Measurements from ENCODE around the gene KLB.

KLB gene

DNA sequence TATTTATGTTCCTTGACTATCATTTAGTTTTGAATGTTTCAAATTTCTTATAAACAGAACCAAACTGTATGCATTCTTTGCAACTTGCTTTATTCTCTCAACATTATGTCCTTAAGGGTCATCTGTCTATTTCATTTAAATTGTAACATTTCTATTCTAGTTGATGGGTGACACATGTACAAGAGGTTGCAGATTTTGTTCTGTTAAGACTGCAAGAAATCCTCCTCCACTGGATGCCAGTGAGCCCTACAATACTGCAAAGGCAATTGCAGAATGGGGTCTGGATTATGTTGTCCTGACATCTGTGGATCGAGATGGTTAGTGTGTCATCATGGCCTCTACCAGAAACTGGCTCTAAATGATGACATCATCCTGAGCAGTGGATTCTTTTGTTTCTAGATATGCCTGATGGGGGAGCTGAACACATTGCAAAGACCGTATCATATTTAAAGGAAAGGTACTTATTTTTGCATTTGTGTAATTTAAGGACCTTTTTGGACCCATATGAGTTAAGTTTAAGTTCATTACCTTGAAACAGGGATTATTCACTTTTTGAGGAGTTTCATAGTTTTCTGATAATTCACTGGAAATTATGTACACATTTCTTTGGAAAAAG, 58.3 kb downstream of the KLB start:
- Histone ChIP-seq H3K9me3 (ENCODE audit: insufficient read depth, low read length) (no peaks in the 10 kb centered on the region), H3K9ac (ENCODE audit: insufficient read length, low read depth) (no peak overlapping the region), H3K4me1 (ENCODE audit: insufficient read depth, insufficient read length) (no peaks in the 10 kb centered on the region), H3K4me3 (ENCODE audit: insufficient read length, low read depth) (no peak overlapping the region), H3K36me3 (ENCODE audit: insufficient read depth, insufficient read length, low read length) (peaks cover 61% of the 10 kb centered on the region), H3K27me3 (ENCODE audit: insufficient read depth, insufficient read length) (no peaks in the 10 kb centered on the region)
- TF ChIP-seq SUZ12 (IDR thresholded peaks at IDR 0.05; ENCODE audit: extremely low read depth, insufficient read depth, insufficient read length) (no peak), ZNF274 (IDR thresholded peaks at IDR 0.05; ENCODE audit: low read depth, low read length) (no peak), YY1 (IDR thresholded peaks at IDR 0.05; ENCODE audit: insufficient read depth, insufficient read length) (no peak)
- no peak for DNase-seq (ENCODE audit: low read depth, low spot score)

DNA sequence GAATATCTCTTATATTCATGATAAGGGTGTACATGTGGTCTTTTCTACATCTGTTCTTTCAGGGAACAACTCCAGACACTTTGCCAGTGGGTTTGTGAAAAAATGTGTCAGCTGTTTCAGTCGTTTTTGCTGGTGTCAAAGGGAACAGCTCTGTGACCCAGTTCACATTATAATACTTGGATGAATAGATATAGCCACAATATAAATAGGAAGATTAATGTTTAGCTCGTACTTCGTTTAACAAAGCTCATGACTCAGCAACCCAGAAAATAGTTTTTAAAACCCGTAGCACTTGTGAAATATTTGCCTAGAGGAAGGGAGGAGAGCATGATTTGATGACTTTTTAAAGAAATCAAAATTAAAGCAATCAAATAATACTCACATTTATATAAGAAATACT, 60.0 kb downstream of the KLB start:
- TF ChIP-seq YY1 (IDR thresholded peaks at IDR 0.05; ENCODE audit: insufficient read depth, insufficient read length) (no peak), SUZ12 (IDR thresholded peaks at IDR 0.05; ENCODE audit: extremely low read depth, insufficient read depth, insufficient read length) (no peak), ZNF274 (IDR thresholded peaks at IDR 0.05; ENCODE audit: low read depth, low read length) (no peak)
- no peak for DNase-seq (ENCODE audit: low read depth, low spot score)
- no peak overlapping the region for H3K9ac ChIP-seq (ENCODE audit: insufficient read length, low read depth)
- no peaks in the 10 kb centered on the region for H3K27me3 ChIP-seq (ENCODE audit: insufficient read depth, insufficient read length)
- H3K36me3 ChIP-seq (ENCODE audit: insufficient read depth, insufficient read length, low read length): peaks cover 57% of the 10 kb centered on the region
- no peaks in the 10 kb centered on the region for H3K4me1 ChIP-seq (ENCODE audit: insufficient read depth, insufficient read length)
- no peaks in the 10 kb centered on the region for H3K9me3 ChIP-seq (ENCODE audit: insufficient read depth, low read length)
- no peak overlapping the region for H3K4me3 ChIP-seq (ENCODE audit: insufficient read length, low read depth)

DNA sequence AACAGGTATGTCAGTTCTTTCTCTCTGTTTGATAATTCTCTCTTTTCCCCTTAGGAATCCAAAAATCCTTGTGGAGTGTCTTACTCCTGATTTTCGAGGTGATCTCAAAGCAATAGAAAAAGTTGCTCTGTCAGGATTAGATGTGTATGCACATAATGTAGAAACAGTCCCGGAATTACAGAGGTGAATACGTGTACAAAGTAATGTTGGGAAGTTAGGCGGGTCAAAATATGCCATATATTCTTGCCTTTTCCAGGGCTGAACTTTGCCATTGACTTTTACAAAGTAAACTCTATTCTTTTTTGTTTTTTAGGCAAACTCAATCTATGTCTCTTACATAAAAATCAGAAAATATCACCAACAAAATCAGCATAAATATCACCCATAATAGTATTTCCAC, 60.7 kb downstream of the KLB start:
- H3K9me3 ChIP-seq (ENCODE audit: insufficient read depth, low read length): no peaks in the 10 kb centered on the region
- no peak overlapping the region for H3K4me3 ChIP-seq (ENCODE audit: insufficient read length, low read depth)
- H3K4me1 ChIP-seq (ENCODE audit: insufficient read depth, insufficient read length): no peaks in the 10 kb centered on the region
- H3K27me3 ChIP-seq (ENCODE audit: insufficient read depth, insufficient read length): no peaks in the 10 kb centered on the region
- H3K9ac ChIP-seq (ENCODE audit: insufficient read length, low read depth): no peak overlapping the region
- TF ChIP-seq SUZ12 (IDR thresholded peaks at IDR 0.05; ENCODE audit: extremely low read depth, insufficient read depth, insufficient read length): no peak
- TF ChIP-seq YY1 (IDR thresholded peaks at IDR 0.05; ENCODE audit: insufficient read depth, insufficient read length): no peak
- TF ChIP-seq ZNF274 (IDR thresholded peaks at IDR 0.05; ENCODE audit: low read depth, low read length): no peak
- DNase-seq (ENCODE audit: low read depth, low spot score): no peak
- peaks cover 55% of the 10 kb centered on the region for H3K36me3 ChIP-seq (ENCODE audit: insufficient read depth, insufficient read length, low read length)

DNA sequence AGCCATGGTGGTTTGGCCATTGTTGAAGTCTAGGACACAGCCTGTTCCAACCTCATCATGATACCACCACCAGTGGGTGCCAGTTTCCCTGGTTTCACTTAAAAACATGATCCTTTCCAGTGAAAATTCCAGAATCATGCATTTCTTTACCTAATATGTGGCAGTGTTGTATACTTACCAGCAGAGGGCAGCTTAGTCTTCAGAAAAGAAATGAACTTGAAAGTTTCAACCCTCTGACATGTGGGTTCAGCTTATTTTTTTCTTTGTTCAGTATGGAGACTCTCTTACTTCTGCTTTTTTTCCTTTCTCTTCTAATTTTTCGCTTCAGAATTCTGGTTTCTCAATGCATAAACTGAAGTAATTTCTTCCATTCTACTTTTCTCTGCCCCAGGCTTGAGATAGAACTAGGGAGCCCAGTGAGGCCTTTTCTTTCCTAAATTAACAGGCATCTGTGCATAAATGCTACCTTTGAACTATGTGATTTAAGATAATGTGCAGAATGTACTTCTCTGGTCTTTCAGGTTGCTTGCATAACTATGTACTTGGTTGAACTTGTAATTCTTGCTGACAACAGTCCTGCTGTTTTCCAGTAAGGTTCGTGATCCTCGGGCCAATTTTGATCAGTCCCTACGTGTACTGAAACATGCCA, 62.8 kb downstream of the KLB start:
- no peaks in the 10 kb centered on the region for H3K9me3 ChIP-seq (ENCODE audit: insufficient read depth, low read length)
- peak overlapping the region; percentile 3 for H3K9ac ChIP-seq (ENCODE audit: insufficient read length, low read depth)
- H3K4me1 ChIP-seq (ENCODE audit: insufficient read depth, insufficient read length): no peaks in the 10 kb centered on the region
- H3K4me3 ChIP-seq (ENCODE audit: insufficient read length, low read depth): no peak overlapping the region
- no peak for DNase-seq (ENCODE audit: low read depth, low spot score)
- H3K36me3 ChIP-seq (ENCODE audit: insufficient read depth, insufficient read length, low read length): peaks cover 50% of the 10 kb centered on the region
- no peak for TF ChIP-seq YY1 (IDR thresholded peaks at IDR 0.05; ENCODE audit: insufficient read depth, insufficient read length)
- no peak for TF ChIP-seq SUZ12 (IDR thresholded peaks at IDR 0.05; ENCODE audit: extremely low read depth, insufficient read depth, insufficient read length)
- TF ChIP-seq ZNF274 (IDR thresholded peaks at IDR 0.05; ENCODE audit: low read depth, low read length): no peak
- no peaks in the 10 kb centered on the region for H3K27me3 ChIP-seq (ENCODE audit: insufficient read depth, insufficient read length)

DNA sequence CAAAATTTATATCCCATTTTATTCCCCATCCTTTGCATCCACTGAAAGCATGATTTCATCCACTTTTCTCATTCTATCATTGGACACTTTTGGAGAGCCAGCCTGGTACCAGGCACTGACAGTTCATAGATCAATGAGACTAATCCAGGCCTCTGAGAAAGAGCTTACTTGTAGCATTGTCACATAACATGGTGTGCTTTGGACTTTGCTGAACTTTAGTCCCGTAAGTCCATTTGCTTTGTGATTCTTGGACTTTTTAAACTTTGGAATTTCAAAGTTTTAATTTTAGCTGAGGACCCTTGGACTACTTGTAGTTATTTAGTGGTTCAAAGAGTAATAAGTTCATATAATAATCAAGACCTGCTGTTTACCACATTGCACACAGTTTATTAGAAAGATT, 63.7 kb downstream of the KLB start:
- H3K4me1 ChIP-seq (ENCODE audit: insufficient read depth, insufficient read length): no peaks in the 10 kb centered on the region
- H3K27me3 ChIP-seq (ENCODE audit: insufficient read depth, insufficient read length): no peaks in the 10 kb centered on the region
- no peak for DNase-seq (ENCODE audit: low read depth, low spot score)
- TF ChIP-seq SUZ12 (IDR thresholded peaks at IDR 0.05; ENCODE audit: extremely low read depth, insufficient read depth, insufficient read length): no peak
- no peak for TF ChIP-seq YY1 (IDR thresholded peaks at IDR 0.05; ENCODE audit: insufficient read depth, insufficient read length)
- H3K4me3 ChIP-seq (ENCODE audit: insufficient read length, low read depth): no peak overlapping the region
- peaks cover 44% of the 10 kb centered on the region for H3K36me3 ChIP-seq (ENCODE audit: insufficient read depth, insufficient read length, low read length)
- H3K9me3 ChIP-seq (ENCODE audit: insufficient read depth, low read length): no peaks in the 10 kb centered on the region
- H3K9ac ChIP-seq (ENCODE audit: insufficient read length, low read depth): no peak overlapping the region

DNA sequence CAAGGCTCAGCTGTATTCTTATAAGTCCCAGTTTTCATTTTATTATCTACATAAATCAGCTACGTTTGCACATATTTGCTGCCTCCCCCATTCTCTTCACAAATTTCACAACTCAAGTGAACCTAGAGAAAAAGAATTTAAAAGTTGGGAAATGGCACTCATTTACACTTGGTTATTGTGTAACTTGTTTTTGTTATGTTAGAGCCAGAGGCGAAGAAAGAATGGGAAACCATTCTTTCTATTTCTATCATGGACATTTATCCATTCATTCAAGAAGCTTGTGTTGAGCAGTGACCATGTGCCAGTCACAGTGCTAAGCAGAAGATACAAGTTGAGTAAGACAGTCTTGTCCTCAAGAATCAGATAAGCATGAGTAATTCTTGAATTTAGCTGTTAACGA, 65.7 kb downstream of the KLB start:
- no peaks in the 10 kb centered on the region for H3K4me1 ChIP-seq (ENCODE audit: insufficient read depth, insufficient read length)
- no peak overlapping the region for H3K4me3 ChIP-seq (ENCODE audit: insufficient read length, low read depth)
- H3K27me3 ChIP-seq (ENCODE audit: insufficient read depth, insufficient read length): no peaks in the 10 kb centered on the region
- TF ChIP-seq ZNF274 (IDR thresholded peaks at IDR 0.05; ENCODE audit: low read depth, low read length): no peak
- no peaks in the 10 kb centered on the region for H3K9me3 ChIP-seq (ENCODE audit: insufficient read depth, low read length)
- H3K9ac ChIP-seq (ENCODE audit: insufficient read length, low read depth): no peak overlapping the region
- H3K36me3 ChIP-seq (ENCODE audit: insufficient read depth, insufficient read length, low read length): peaks cover 44% of the 10 kb centered on the region
- no peak for DNase-seq (ENCODE audit: low read depth, low spot score)

DNA sequence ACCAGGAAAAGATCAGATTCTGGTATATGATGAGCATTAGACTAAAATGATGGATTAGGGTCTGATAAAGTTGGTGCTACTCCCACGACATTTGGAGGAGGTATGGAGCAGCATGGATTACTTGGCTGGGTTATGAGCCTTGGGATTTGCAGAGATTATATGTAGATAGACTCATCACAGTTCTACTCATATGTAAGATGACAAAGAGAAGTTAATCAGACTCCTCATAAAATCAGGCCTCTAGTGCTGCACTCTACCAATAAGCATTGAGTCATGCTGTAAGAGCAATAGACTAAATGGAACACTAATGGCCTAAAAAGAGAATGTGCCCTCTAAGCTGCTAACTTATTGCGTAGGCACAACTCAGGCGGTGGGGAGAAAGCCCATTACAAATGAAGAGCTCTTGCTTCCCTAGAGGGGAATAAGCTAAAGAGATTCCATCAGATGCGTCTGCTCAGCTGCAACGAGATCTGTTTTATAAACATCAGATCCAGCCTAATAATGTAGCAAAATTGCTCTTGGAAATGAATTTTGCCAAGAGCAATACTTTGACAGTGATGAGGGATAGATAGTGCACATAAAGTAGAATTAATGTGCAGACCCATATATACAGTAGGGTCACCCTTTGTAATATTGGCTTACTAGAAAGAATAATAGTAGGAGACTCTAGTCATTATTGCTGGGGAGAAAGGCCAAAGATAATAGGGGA, 69.6 kb downstream of the KLB start:
- Histone ChIP-seq H3K4me3 (ENCODE audit: insufficient read length, low read depth) (no peak overlapping the region), H3K9me3 (ENCODE audit: insufficient read depth, low read length) (no peaks in the 10 kb centered on the region), H3K27me3 (ENCODE audit: insufficient read depth, insufficient read length) (no peaks in the 10 kb centered on the region), H3K36me3 (ENCODE audit: insufficient read depth, insufficient read length, low read length) (peaks cover 32% of the 10 kb centered on the region), H3K9ac (ENCODE audit: insufficient read length, low read depth) (no peak overlapping the region), H3K4me1 (ENCODE audit: insufficient read depth, insufficient read length) (no peaks in the 10 kb centered on the region)
- DNase-seq (ENCODE audit: low read depth, low spot score): no peak
- no peak for TF ChIP-seq SUZ12 (IDR thresholded peaks at IDR 0.05; ENCODE audit: extremely low read depth, insufficient read depth, insufficient read length)
- TF ChIP-seq YY1 (IDR thresholded peaks at IDR 0.05; ENCODE audit: insufficient read depth, insufficient read length): no peak
- no peak for TF ChIP-seq ZNF274 (IDR thresholded peaks at IDR 0.05; ENCODE audit: low read depth, low read length)
